CD4-positive, alpha-beta T cell treated with Interleukin-6 for 4 hours (primary cell): ENCODE results near the gene RDH14.

Source experiments
- DNase-seq: peaks from one replicate; pipeline ENCODE4 v3.0.0-alpha.2; 2020; ENCODE audit warnings: mixed read lengths

Gene RDH14

DNA sequence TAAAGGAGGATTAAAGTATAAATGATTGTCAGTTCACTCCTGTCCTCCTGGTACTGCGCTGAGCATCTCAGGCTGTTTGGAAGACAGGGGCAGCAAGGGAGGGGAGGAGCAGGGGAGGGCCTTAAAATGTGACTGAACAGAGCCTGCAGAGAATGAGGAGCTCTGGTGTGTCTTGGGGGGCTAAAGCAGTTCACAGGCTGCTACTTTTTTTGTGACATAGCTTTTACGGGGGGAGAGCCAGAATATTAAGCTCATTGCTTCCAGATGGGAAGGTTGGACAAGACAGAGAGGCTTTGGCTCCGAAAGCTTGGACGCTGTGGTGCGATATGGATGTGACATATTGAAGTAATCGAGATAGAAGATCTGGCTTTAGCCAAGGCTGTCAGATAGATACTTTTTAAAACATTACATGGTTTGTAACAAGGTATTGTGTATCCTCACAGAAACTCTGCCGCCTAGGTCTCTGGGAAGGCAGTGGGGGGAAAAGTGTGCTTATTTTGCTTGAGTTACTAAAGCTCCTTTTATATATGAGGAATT, 40.5 kb downstream of the RDH14 start:
- no peak for DNase-seq

- no peak for DNase-seq
Observed at GRCh38 chr2:18518116-18519111, 42.0 kb downstream of the RDH14 start.

GRCh38 chr2:18517386-18517785, 43.1 kb downstream of the RDH14 start:
- DNase-seq: no peak

- DNase-seq: no peak
Observed at GRCh38 chr2:18516112-18516511, 44.3 kb downstream of the RDH14 start.

DNA sequence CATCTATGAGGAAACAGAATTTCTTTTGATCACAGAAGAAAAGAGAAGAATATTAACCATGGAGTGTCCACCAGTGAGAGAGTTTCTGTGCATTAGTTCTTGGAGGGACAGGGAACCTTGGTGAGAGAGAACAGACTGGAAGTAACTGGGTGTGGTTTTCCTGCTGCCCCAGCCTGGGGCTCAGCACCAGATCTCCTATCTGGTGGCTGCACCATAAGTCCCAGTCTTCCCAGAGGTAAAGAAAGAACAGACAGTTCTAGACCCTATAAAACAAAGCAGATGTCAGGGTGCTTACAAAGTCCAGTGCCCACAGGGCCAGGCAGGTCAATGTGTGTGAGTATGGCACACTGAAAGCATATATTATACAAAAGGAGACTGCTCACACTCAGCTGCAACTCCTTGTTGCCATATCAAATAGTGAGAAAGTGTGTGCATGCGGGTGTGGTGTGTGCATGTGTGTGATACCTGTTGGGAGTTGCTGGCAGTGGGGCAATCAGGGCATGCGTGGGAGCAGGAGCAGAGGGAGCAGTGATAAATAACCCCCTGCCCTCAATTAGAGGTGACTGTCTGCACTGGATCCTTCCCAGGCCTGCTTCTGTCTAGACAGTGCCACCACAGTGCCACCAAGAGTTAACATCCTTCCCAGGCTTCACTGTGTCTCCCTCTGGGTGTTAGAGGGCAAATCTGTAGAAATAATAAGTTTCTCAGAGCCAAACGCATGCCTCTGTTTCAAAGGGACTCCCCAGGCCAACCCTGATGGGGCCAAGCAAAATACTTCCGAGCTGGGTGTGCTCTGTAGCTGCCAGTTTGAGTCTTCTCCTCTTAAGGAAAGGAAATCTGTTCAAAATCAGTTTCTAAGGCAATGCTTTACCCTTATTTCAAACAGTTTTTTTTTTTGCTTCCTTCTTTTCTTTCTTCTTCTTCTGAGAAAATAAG, 45.7 kb downstream of the RDH14 start:
- DNase-seq: no peak

GRCh38 chr2:18510775-18511174, 49.7 kb downstream of the RDH14 start:
- DNase-seq: no peak

- no peak for DNase-seq
Observed at GRCh38 chr2:18506883-18507509, 53.5 kb downstream of the RDH14 start.

DNA sequence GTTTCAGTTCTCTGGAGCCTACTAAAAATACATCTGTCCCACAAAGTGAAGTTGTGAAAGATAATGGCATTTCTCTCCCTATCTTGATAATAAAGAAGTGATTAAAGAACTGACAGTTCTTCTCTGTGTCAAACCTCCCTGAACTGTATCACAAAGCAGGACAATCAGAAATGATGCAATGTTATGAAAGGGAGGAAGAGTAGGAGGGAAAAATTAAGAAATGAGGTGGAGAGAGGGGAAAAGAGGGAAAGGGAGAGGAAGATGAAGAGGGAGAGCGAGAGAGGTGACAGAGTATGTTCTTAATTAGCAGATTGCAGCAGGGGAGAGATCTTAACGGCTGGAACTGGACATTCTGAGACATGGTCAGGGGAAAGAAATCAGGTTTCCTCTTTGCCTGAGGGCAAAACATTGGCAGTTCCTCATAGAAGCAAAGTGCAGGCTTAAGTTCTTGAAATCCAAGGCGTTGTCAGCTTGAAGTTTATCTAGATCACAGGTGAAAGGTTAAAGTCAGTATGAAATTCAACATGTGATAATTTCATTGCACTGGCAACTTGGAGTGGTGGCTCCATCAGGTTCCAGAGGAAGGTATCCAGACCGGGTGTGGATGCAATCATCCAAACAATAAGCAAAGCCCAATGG, 54.6 kb downstream of the RDH14 start:
- DNase-seq: no peak
